ENCODE measurements around the gene FOXL2.

The FOXL2 gene

DNA sequence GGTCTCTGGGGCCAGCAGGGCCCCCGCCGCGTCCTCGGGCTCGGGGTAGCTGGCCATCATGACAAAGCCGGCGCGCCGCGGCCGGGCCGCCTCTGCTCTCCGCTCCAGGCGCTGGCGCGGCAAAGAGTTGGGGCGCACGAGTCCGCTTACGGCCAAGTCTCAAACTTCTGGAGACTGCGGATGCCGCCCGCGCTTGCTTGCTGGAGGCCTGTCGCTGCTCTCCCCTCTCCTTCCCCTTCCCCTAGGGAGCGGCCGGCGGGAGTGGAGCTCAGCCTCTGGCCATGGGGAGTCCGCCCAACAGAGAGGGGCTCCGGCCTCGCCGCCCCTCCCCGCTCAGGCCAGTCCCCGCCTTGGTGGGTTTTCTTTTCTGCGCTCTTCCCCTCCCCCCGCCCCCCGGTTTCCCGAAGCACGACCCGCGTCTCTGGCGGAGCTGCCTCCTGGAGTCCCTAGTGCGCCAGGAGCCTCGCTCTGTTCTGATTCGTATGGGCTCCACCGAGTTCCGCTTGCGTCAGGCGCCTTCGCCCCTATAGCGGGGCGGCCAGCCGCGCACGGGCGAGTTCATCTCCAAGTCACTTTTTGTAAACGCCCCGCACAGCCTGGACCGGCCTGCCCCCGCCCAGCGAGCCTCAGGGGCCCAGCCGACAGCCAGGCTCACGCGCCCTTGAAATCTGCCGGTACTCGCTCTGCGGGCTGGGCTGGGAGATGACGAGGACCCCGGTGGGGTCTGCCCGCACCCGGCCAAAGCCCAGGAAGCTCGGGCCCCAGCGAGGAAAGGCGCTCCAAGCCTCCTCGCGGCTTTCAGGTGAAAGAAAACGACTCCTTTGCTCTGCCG is at the start of gene FOXL2, which contains the start of gene FOXL2NB:
FOXL2 (minus strand) TSS at position 475 of the 832 bp plus-strand sequence; CDS start at position 60, 415 bp downstream.
FOXL2NB (plus strand) TSS at position 555 of the 832 bp plus-strand sequence; CDS start at position 703, 148 bp downstream.
- Histone ChIP-seq H3K27me3 (replicated peaks; ENCODE audit: control insufficient read depth, insufficient read depth, low read length) (peaks cover 81% of the 10 kb centered on the region), H3K4me3 (ENCODE audit: low read length) (peak within 1 kb of the TSS; percentile 45), H3K4me1 (ENCODE audit: control insufficient read depth, insufficient read depth, low read length) (no peaks in the 10 kb centered on the region), H3K9me3 (ENCODE audit: control insufficient read depth, low read length) (no peaks in the 10 kb centered on the region), H3K36me3 (ENCODE audit: control insufficient read depth, insufficient read depth, low read length, severe bottlenecking) (no peaks in the 10 kb centered on the region), H3K9ac (ENCODE audit: low read length) (no peak within 1 kb of the TSS)
- DNase-seq (ENCODE audit: low read depth) = peak; percentile 51

DNA sequence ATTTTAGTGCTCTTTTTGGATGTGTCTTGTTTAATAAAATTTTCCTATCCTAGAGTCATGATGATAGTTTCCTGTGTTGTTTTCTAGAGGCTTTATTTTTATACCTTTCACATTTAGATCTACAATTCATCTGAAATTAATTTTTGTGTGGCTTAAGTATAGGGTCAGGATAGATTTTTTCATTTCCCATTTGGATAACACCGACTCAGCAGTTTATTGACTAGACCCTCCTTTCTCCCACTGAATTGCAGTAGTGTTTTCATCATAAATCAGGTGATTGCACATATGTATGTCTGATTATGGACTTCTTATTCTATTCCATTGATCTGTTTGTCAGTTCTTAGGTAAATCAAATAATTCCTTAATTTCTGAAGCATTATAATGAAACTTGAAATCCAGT is 48.8 kb upstream of the FOXL2 start:
- Histone ChIP-seq H3K27me3 (replicated peaks; ENCODE audit: control insufficient read depth, insufficient read depth, low read length) (peaks cover 10% of the 10 kb centered on the region), H3K4me3 (ENCODE audit: low read length) (no peak overlapping the region), H3K9ac (ENCODE audit: low read length) (no peak overlapping the region), H3K9me3 (ENCODE audit: control insufficient read depth, low read length) (no peaks in the 10 kb centered on the region), H3K36me3 (ENCODE audit: control insufficient read depth, insufficient read depth, low read length, severe bottlenecking) (no peaks in the 10 kb centered on the region), H3K4me1 (ENCODE audit: control insufficient read depth, insufficient read depth, low read length) (no peaks in the 10 kb centered on the region)
- DNase-seq (ENCODE audit: low read depth) = no peak

DNA sequence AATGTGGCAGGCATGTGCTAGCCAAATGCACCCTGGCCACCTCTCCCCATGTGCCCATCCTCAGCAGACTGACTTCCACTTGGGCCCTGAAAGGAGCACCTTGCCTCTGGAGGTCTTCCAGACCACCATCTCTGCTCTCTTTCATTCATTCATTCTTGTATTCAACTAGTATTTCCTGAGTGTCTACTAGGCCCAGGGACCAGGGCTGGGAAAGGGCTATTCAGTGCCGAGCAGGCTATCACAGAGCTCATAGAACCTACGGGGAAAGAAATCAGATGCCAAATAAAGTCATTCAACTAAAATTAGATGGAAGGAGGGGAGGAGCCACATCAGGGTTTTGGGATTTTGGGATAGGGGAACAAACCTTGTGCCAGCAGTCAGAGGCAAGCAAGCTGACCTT is 40.2 kb upstream of the FOXL2 start:
- no peaks in the 10 kb centered on the region for H3K4me1 ChIP-seq (ENCODE audit: control insufficient read depth, insufficient read depth, low read length)
- DNase-seq (ENCODE audit: low read depth) = no peak
- H3K27me3 ChIP-seq (replicated peaks; ENCODE audit: control insufficient read depth, insufficient read depth, low read length) = peaks cover 14% of the 10 kb centered on the region
- no peaks in the 10 kb centered on the region for H3K36me3 ChIP-seq (ENCODE audit: control insufficient read depth, insufficient read depth, low read length, severe bottlenecking)
- H3K9ac ChIP-seq (ENCODE audit: low read length) = no peak overlapping the region
- H3K9me3 ChIP-seq (ENCODE audit: control insufficient read depth, low read length) = no peaks in the 10 kb centered on the region
- H3K4me3 ChIP-seq (ENCODE audit: low read length) = no peak overlapping the region

DNA sequence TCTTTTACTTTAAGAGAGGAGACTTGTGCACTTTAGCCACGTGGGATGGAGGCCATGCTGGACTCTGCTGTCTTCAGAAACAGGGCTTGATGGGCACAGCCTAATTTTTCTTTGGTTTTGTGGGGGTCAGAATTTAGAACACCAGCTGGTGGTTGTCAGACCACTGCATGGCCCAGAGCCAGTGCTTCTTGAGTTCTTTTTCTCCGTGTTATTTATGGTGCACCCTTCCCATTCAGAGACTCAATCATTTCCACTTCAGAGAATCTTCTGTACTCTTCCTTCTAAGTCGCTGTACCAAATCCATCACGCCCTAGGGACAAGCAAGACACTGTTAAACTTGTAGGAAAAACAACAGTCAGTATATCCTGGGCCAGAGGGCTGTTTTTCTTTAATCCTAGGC is 39.0 kb upstream of the FOXL2 start:
- no peak overlapping the region for H3K4me3 ChIP-seq (ENCODE audit: low read length)
- peaks cover 9% of the 10 kb centered on the region for H3K27me3 ChIP-seq (replicated peaks; ENCODE audit: control insufficient read depth, insufficient read depth, low read length)
- no peak for DNase-seq (ENCODE audit: low read depth)
- H3K9me3 ChIP-seq (ENCODE audit: control insufficient read depth, low read length) = no peaks in the 10 kb centered on the region
- H3K9ac ChIP-seq (ENCODE audit: low read length) = no peak overlapping the region
- no peaks in the 10 kb centered on the region for H3K36me3 ChIP-seq (ENCODE audit: control insufficient read depth, insufficient read depth, low read length, severe bottlenecking)
- no peaks in the 10 kb centered on the region for H3K4me1 ChIP-seq (ENCODE audit: control insufficient read depth, insufficient read depth, low read length)

DNA sequence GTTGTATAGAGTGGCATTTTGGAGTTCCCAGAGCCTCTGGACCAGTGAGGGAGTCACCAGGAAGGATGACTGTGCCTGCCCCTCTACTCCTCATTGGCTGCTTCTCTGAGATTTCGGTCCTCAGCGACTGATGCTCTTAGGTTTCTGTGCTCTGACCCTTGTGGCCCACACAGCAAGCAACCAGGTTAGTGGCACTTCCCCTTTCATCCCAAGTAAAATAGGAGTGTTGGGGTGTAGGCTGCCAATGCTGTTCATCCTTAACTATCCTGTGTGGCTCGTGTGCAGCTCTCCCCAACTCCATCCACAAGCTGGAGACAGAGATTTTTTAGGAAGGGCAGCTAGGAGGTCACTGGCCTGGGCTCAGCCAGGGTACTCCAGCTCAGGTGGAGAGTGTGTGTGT is 37.9 kb upstream of the FOXL2 start:
- Histone ChIP-seq H3K27me3 (replicated peaks; ENCODE audit: control insufficient read depth, insufficient read depth, low read length) (peaks cover 9% of the 10 kb centered on the region), H3K9me3 (ENCODE audit: control insufficient read depth, low read length) (no peaks in the 10 kb centered on the region), H3K4me3 (ENCODE audit: low read length) (no peak overlapping the region), H3K9ac (ENCODE audit: low read length) (no peak overlapping the region), H3K36me3 (ENCODE audit: control insufficient read depth, insufficient read depth, low read length, severe bottlenecking) (no peaks in the 10 kb centered on the region), H3K4me1 (ENCODE audit: control insufficient read depth, insufficient read depth, low read length) (no peaks in the 10 kb centered on the region)
- no peak for DNase-seq (ENCODE audit: low read depth)

DNA sequence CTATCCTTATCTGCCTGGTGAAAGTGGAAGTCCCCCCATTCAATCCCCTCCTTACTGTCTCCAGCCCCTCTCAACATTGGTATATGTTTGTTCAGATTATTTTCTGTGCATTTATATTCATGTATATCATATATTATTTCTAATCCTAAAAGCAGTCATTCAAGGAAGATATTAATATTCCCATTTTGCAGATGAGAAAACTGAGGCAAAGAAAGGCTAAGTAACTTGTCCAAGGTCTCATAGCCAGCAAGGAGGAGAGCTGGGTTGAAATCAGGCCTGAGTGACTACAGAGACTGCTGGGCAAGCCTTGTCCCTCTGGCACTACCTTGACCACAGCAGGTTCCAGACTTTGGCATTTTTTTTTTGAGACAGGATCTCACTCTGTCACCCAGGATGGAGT is 29.1 kb upstream of the FOXL2 start:
- peaks cover 19% of the 10 kb centered on the region for H3K27me3 ChIP-seq (replicated peaks; ENCODE audit: control insufficient read depth, insufficient read depth, low read length)
- H3K9ac ChIP-seq (ENCODE audit: low read length) = no peak overlapping the region
- DNase-seq (ENCODE audit: low read depth) = no peak
- no peaks in the 10 kb centered on the region for H3K36me3 ChIP-seq (ENCODE audit: control insufficient read depth, insufficient read depth, low read length, severe bottlenecking)
- no peaks in the 10 kb centered on the region for H3K9me3 ChIP-seq (ENCODE audit: control insufficient read depth, low read length)
- no peak overlapping the region for H3K4me3 ChIP-seq (ENCODE audit: low read length)
- no peaks in the 10 kb centered on the region for H3K4me1 ChIP-seq (ENCODE audit: control insufficient read depth, insufficient read depth, low read length)

DNA sequence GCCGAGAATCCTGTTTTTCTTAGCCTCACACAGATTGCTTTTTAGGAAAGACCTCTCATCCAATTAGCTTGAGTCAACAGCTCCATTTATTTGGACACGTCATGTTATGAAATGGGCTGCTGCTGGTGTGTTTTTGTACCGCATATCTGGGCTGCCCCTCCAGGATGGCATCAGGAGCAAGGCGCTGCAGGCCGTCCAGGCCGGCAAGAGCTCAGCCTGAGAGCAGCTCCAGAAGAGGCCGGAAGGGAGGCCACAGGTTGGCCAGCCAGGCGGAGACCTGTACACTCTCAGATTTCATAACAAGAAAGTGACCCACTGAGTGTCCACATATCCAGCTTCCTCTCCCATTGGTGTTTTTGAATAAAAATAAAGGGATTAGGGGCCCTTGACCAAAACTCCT is 28.4 kb upstream of the FOXL2 start:
- no peak for DNase-seq (ENCODE audit: low read depth)
- Histone ChIP-seq H3K4me1 (ENCODE audit: control insufficient read depth, insufficient read depth, low read length) (no peaks in the 10 kb centered on the region), H3K4me3 (ENCODE audit: low read length) (no peak overlapping the region), H3K36me3 (ENCODE audit: control insufficient read depth, insufficient read depth, low read length, severe bottlenecking) (no peaks in the 10 kb centered on the region), H3K27me3 (replicated peaks; ENCODE audit: control insufficient read depth, insufficient read depth, low read length) (peaks cover 25% of the 10 kb centered on the region), H3K9me3 (ENCODE audit: control insufficient read depth, low read length) (no peaks in the 10 kb centered on the region), H3K9ac (ENCODE audit: low read length) (no peak overlapping the region)

DNA sequence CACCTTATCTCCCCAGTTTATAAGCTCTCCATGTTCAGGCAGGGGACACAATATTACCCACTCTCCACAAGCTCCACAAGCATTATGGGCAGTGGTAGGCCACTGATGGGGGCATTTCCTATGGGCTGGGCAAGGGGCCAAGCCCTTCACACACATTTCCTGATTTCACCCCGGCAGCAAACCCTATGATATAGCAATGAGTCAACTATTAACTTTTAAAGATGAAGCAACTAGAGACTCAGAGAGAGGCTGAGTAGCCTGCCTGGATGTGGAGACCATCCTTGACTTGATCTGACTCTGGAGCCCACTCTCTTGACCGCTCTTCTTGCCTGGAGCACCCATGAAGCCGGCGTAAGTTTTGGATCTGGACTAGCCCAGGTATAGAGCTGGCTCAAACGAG is 27.5 kb upstream of the FOXL2 start:
- Histone ChIP-seq H3K9me3 (ENCODE audit: control insufficient read depth, low read length) (no peaks in the 10 kb centered on the region), H3K9ac (ENCODE audit: low read length) (no peak overlapping the region)

DNA sequence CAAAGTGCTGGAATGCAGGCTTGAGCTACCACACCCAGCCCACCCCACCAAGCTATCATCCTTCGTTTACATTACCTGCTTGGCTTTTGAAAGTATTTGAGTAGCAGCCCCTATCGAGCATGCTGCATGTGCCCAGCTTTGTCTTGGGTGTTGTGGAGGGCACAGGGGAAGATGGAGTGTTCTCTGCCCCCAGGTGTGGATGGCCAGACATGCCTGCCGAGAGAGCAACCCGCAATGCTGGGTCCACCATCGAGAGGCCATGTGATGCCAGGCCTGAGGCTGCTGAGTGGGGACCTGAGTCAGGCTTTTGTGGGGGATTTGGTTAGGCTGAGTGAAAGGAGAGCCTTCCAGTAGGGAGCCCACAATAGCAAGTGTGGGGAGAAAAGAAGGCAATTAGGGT is 26.0 kb upstream of the FOXL2 start:
- no peaks in the 10 kb centered on the region for H3K4me1 ChIP-seq (ENCODE audit: control insufficient read depth, insufficient read depth, low read length)
- no peak overlapping the region for H3K4me3 ChIP-seq (ENCODE audit: low read length)
- peaks cover 25% of the 10 kb centered on the region for H3K27me3 ChIP-seq (replicated peaks; ENCODE audit: control insufficient read depth, insufficient read depth, low read length)
- H3K9ac ChIP-seq (ENCODE audit: low read length) = no peak overlapping the region
- no peak for DNase-seq (ENCODE audit: low read depth)
- H3K9me3 ChIP-seq (ENCODE audit: control insufficient read depth, low read length) = no peaks in the 10 kb centered on the region
- no peaks in the 10 kb centered on the region for H3K36me3 ChIP-seq (ENCODE audit: control insufficient read depth, insufficient read depth, low read length, severe bottlenecking)

More for the DNA sequence above, 27.5 kb upstream of the FOXL2 start:
- Histone ChIP-seq H3K27me3 (replicated peaks; ENCODE audit: control insufficient read depth, insufficient read depth, low read length) (peaks cover 25% of the 10 kb centered on the region), H3K4me1 (ENCODE audit: control insufficient read depth, insufficient read depth, low read length) (no peaks in the 10 kb centered on the region), H3K4me3 (ENCODE audit: low read length) (no peak overlapping the region), H3K36me3 (ENCODE audit: control insufficient read depth, insufficient read depth, low read length, severe bottlenecking) (no peaks in the 10 kb centered on the region)
- DNase-seq (ENCODE audit: low read depth) = no peak

DNA sequence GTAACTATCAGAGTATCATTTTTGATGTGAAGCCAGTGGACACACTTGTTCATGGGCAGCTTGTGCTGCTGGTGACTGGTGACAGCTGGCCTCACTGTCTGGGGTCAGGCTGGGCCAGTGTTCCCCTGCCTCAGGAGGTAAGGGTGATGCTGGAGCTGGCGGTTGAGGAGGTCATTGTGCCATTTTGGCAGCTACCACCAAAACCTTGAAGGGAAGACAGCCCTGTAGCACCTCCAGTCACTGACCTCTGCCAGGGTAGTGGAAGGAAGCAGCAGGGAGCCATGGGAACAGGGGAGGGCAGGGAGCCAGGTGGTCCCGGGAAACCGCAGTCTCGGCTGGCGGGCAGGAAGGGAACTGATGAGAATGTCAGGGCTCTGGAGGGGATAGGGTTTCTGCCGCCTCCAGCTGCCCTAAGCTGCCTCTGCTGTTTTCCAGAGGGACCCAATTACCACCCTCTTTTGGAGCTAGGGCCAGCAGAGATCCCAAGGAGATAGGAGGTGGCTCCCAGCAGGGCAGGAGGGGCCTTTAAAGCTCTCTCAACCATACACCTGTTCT is 24.9 kb upstream of the FOXL2 start:
- Histone ChIP-seq H3K36me3 (ENCODE audit: control insufficient read depth, insufficient read depth, low read length, severe bottlenecking) (no peaks in the 10 kb centered on the region), H3K9me3 (ENCODE audit: control insufficient read depth, low read length) (no peaks in the 10 kb centered on the region), H3K4me1 (ENCODE audit: control insufficient read depth, insufficient read depth, low read length) (no peaks in the 10 kb centered on the region), H3K4me3 (ENCODE audit: low read length) (no peak overlapping the region), H3K27me3 (replicated peaks; ENCODE audit: control insufficient read depth, insufficient read depth, low read length) (peaks cover 18% of the 10 kb centered on the region), H3K9ac (ENCODE audit: low read length) (no peak overlapping the region)
- DNase-seq (ENCODE audit: low read depth) = no peak

DNA sequence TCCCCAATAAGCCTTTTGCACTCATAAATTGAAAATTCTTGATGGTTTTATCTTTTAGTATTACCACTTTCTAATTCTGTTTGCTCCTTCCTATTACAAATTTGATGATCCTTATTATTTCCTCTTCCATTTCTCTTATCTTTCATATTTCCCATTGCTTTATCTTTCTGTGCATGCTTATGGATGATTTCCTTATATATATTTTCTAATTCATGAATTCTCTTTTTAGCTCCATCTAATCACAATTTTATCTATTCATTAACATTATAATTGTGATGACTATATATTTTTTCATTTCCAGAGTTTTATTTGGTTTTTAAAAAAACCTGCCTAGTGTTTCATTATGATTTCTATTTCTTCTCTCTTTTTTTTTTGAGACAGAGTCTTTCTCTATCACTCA is 18.0 kb upstream of the FOXL2 start:
- H3K9ac ChIP-seq (ENCODE audit: low read length) = no peak overlapping the region
- no peak for DNase-seq (ENCODE audit: low read depth)

More for the DNA sequence above, 18.0 kb upstream of the FOXL2 start:
- Histone ChIP-seq H3K27me3 (replicated peaks; ENCODE audit: control insufficient read depth, insufficient read depth, low read length) (peaks cover 31% of the 10 kb centered on the region), H3K9me3 (ENCODE audit: control insufficient read depth, low read length) (peaks cover 25% of the 10 kb centered on the region), H3K36me3 (ENCODE audit: control insufficient read depth, insufficient read depth, low read length, severe bottlenecking) (no peaks in the 10 kb centered on the region), H3K4me3 (ENCODE audit: low read length) (no peak overlapping the region), H3K4me1 (ENCODE audit: control insufficient read depth, insufficient read depth, low read length) (no peaks in the 10 kb centered on the region)

All from adipocyte (in vitro differentiated cells).